HG03066 (cell line): Measurements from ENCODE around the gene RSPRY1.

Experiments
- ATAC-seq: cut with Tn5 transposase; IDR thresholded peaks from one replicate; pipeline ENCODE4 v1.9.1; 2021; ENCODE audit warnings: low read depth; ENCODE audit not compliant: unreplicated experiment

The RSPRY1 gene

DNA sequence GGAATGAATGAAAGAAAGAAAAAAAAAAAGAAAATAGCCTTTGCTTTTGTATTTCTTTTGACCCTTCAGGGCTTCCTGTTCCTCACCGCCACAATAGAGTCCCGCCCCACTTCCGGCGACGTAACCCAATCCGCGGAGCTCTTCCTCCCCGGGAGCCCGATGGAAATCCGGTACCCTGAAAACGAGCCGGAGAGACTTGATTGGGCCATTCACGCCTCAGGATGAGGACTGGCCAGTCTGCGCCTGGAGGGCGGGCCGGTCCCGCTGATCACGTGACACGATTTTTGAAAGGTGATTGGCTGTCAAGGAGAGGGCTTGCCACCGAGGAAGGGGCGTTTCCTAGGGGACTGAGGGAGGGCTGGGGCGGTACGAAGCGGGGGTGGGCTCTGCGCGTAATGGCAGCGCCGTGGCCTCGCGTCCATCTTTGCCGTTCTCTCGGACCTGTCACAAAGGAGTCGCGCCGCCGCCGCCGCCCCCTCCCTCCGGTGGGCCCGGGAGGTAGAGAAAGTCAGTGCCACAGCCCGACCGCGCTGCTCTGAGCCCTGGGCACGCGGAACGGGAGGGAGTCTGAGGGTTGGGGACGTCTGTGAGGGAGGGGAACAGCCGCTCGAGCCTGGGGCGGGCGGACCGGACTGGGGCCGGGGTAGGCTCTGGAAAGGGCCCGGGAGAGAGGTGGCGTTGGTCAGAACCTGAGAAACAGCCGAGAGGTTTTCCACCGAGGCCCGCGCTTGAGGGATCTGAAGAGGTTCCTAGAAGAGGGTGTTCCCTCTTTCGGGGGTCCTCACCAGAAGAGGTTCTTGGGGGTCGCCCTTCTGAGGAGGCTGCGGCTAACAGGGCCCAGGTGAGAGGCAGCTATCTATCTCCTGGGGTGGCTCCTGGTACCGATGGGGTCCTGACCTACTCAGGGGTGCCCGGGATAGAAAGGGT, at the start of gene RSPRY1, which contains the start of gene PSME3IP1:
RSPRY1 (plus strand) TSS at position 385 of the 927 bp plus-strand sequence. CDS start 18,330 bp downstream, outside the sequence.
PSME3IP1 (minus strand) TSS at position 95 of the 927 bp plus-strand sequence. CDS start 12,185 bp downstream, outside the sequence.
- peak; percentile 85 for ATAC-seq

DNA sequence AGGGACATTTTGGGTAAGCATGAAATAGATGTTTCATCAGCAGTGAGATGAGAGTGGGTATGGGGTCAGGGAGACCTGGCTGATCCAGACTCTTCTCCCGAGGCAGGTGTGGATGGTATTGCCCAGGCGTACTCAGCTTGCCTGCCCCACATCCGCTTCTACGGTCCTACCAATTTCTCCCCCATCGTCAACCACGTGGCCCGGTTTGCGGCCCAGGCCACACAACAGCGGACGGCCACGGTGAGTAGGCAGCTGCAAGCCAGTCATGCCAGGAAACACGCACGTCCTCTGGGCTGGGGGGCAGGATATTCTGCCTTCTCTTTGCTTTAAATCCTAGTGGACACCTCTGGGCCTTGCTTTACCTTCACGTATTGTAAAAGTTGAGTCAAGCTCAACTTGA, 49.1 kb upstream of the RSPRY1 start:
- ATAC-seq: no peak

DNA sequence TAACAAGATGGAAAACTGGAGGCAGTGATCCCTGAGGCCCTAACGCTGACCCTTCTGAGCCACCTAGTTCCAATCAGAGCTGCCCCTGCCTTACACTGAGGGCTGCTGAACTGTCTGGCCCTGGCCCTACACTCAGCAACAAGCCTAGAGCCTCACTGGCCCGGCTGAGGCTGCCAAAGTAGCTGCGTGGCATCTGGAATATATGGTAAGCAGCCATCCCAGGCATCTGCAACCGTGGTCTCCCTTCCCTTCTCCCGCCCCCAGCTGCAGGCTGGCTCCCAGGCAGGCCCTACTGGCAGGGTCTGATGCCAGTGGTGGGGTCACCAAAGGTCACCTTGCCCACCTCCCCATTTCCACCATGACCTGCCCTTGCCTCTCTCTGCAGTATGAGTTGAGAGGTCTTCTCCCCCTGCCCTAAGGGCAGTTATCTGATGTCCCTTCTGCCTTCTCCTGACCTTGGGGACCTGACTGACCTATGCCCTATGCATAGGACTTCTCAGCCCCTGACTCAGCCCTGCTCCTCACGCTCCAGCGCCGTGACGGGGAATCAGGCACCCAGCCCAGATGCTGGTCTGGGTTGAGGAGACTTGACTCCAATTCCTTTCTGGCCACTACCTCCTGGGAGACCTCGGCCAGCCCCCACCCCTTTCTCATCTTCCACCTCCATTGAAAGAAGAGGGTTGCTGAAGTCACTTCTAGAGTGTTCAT, 48.4 kb upstream of the RSPRY1 start:
- ATAC-seq: no peak

DNA sequence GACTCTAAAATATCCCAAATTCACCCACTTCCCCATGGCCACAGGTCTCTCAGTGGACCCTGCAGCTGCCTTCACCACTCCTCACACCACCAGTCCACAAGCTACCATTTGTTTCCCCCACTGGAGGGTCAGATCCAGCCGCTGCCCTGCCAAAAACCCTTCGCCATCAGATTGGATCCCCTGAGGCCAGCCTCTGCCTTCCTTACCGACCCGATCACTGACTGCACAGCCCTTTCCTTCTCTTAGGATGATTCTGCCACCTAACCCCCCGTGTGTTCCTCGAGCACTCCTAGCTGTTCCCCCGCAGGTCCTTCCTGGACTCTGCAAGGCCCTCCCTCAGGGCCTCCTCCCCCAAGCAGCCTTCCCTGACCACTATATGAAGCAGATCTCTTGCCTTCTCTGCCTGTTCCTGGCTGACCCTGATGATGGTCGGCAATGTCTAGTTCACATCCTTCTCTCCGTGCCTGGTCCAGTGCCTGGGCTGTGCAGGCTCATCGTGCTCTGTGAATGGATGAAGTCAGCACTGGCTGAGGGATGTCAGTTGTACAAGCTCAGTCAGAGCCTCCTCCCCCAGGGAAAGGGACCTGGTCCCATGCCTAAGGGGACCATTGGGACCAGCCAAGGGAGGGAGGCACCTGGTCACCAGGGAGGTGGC, 47.7 kb upstream of the RSPRY1 start:
- ATAC-seq: no peak

DNA sequence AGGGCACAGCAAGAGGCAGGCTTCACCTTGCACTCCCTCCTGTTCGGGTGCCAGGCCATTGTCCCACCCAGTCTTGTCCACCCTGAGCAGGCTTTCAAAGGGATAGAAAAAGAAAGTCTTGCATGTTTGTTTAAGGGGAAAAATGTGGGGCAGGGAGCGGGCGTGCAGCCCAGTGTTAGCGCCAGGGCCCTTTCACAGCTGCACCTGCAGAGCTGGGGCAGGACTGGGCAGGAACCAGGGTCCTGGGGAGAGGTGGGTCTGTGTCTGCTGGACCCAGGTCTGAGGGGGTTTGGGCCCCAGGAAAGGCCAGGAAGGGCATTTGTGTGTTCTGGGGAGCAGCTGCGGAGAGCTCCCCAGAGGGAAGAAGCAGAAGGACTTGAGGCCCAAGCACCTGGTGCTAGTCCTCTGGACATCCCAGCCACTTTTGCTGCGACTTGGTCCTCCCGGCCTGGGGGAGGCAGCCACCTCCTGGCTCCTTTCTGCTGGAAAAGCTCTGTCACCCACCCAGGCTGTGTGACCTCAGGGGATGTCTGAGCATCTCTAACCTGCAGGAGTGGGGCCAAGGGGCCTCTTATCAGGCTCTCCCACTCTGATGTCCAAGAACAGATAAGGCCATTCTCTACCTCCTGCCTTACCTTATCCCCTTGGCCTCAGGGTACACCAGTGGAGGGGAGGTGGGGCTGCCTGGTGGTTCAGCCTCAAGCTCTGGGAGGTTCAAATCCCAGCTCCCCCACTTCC, 45.0 kb upstream of the RSPRY1 start:
- no peak for ATAC-seq

DNA sequence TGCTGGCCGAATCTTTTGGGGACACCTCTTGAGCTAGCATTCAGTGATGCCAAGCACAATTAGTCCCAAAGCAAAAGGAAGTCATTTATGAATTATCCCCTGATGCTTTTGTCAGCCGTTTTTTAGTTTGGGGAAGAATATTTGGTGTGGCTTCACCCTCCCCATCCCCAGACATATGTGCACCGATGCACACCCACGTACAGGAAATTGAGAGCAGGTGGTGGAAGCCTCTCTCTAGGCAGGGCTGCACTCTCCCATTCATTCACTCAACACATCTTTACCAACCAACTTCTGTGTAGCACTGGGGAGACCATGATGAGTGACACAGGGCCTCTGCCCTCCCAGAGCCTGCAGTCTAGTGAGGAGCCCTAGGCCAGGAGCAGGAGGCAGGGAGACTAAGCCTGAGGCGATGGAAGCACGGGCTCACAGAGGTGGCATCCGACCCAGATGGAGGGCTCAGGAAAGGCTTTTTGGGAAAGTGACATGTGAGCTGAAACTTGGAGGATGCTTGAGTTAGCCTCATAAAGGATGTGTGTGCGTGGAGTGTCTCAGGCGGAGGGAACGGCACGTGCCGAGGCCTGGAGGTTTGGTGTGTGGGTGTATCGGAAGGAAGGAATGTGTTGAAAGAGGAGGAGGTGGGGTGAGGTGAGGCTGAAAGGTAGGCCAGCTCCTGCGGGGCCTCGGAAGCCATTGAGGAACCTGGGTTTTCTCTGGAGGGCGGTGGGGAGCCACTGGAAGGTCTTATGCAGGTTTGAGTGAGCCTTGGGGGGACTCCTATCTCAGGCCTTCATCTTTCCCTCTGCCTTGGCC, 44.1 kb upstream of the RSPRY1 start:
- no peak for ATAC-seq

DNA sequence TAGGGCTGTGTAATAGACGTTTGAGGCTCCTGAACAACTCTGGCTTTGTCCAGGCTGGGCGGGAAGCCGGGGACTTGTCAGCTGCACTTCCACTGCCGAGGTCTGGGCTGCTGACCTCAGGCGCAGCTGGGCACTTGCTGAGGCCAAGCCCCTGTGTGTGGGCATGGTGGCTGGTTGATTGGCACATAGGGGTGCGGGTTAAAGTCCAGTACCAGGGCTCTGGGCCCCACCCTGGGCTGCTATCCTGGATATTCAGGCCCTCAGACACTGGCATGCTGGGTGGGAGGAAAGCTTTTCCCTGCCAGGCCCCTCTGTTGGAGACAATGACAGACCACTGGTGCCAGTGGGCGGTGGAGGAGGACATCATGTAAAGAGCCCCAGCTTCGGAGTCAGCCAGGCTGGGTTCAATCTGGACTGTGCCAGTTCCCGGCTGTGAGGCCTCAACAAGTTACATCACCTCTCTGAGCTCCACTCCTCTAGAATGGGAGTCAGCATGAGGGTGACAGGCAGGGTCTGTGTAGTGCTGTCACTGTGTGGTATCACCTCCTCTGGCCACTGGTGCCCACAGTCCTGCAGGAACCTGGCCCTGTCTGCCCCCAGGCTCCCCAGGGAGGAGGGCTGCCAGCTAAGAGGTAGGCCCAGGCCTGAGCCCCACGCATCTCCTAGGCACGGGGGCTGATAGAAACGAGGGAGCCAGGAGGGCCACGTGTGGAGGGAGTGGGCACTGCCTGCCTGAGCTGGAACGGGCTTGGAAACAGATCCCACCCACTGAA, 42.8 kb upstream of the RSPRY1 start:
- no peak for ATAC-seq

DNA sequence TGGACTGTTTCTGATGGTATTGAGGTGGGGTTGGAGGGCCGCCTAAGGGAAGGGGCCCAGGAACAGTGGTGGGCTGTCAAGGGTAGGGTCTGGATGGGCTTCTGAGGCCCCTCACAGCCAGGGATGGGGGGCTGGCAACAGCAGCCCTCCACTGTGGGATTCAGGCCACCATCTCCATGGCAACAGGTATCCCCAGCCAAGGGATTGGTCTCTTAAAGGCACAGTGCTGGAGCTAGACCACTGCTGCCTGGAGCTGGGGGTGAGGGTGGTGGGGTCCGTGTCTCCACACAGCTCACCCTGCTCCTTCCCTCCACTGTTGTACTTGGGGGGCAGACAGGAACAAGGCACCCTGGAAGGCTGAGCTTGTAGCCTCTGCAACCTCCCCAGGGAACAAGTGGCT, 42.1 kb upstream of the RSPRY1 start:
- ATAC-seq: no peak

DNA sequence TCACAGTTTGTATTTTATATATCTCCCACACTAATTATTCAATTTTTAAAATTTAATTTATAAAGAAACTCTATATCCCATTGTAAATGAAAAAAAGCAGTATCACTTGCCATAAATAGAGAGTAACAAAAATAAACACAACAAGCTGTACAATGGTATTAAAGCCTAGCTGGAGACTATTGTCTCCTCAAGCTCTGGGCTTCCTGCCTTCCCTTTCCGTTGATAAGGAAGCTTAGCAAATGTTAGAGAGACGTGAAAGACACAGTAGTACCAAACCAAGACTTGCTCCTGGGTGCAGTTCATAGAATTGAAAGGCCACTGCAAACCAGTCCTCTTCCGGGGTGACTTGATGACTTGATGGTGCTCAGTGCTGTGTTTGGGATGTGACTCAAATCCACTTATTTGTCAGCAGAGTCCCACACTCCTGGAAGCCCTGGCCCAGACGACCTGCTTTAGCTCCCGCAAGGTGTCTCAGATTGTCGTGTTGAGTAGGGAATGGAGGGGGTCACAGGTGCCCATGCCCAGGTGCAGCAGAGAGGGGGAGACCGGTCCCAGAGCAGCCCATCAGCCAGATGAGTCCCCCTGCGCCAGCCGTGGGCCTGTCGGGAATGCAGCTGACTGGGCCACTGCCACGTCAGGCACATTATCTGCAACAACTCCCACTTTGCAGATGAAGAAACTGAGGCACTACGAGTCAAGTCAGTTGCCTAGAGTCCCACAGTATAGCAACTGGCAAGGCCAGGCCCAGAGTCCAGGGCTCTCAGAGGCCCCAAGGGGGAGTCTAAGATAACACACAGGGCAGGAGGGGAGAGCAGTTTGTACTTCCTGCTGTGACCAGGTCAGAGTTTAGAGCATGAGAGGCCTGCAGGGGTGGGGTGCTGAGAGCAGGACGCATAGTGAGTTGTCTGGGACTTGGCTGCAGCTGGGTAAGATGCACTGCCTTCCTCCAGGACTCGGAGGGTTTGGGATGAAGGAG, 40.8 kb upstream of the RSPRY1 start:
- no peak for ATAC-seq

DNA sequence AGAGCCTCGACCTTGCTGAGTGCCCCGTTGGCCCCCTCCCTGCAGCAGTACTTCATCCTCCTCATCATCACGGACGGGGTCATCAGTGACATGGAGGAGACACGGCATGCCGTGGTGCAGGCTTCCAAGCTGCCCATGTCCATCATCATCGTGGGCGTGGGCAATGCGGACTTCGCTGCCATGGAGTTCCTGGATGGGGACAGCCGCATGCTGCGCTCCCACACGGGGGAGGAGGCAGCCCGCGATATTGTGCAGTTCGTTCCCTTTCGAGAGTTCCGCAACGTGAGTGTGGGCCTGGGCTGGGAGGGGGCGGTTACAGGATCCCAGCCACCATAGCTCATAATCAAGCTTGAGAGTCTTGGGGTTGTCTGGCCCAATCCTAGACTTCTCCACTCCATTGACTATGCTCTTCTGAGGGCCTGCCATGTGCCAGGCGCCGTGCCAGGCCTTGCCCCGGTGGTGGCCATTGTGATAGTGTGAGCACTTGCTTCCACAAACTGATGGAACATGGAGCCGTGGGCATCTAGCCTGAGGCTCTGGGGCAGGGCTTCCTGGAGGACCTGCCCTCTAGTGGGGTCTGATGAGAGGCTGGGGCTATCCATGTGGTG, 40.0 kb upstream of the RSPRY1 start:
- no peak for ATAC-seq

DNA sequence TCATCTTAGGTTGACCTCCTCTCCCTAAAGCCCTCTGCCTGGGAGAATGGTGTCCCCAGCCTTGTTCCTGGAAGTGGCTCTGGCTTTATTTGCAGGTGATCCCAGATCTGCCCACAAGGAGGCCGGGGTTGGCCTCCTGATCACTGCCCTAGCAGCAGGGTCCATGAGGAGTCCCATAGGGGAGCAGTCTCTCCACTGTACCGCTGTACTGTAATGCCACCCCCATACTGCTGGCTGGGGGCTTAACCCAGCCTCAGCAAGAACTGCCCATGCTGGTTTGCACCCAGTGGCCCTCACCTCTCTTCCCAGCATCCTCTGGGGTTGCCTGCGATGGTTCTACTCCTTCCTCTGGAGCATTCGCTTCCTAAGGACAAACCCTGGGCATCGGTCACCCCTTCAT, 39.4 kb upstream of the RSPRY1 start:
- no peak for ATAC-seq

DNA sequence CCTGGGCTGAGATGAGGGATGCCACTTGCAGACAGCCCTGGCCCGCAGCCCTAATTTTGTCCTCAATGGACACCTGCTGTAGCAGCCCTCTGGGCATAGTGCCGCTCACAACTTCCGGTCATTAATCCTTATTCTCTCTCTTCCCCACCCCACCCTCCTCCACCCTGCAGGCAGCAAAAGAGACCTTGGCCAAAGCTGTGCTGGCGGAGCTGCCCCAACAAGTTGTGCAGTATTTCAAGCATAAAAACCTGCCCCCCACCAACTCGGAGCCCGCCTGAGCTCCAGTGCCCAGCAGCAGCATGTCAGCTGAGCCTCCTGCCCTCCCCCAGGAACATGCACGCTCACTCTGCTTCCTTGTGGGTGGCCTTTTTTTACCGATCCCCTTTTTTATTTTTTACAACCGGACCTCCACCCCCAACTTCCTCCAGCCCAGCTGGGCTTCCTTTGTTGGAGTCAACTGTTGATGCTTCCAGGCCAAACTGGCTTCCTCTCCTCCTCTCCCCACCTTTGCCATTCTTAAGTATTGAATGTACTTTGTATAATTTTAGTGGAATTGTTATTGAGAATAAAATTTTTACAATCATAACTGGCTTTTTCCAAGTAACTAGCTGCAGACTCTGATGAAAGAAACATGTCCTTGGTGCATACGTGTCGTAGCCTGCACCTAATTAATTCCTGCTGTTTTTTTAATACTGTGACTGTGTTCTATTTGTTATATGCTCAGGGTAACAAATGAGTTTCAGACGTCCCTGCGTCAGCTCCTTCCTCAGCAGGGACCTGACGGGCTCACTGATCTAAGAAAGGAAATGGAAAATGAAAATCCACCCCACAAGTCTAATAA, 38.5 kb upstream of the RSPRY1 start:
- ATAC-seq: no peak

DNA sequence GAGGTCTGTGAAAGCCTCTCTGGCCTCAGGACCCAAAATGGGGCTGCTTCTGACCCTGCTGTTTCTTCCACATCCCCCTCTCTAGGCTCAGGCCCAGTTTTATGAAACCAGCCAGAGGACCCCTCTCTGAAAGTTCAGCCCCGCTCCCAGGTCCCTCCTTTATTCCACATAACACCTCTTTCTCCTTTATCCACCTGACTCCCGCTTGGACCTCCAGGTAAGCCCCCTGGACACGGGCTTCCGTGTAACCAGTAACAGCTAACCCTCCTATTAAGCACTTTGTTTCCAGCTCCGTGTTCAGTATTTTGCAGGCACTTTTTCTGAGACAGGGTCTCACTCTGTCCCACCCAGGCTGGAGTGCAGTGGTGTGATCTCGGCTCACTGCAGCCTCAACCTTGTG, 37.6 kb upstream of the RSPRY1 start:
- ATAC-seq: no peak

DNA sequence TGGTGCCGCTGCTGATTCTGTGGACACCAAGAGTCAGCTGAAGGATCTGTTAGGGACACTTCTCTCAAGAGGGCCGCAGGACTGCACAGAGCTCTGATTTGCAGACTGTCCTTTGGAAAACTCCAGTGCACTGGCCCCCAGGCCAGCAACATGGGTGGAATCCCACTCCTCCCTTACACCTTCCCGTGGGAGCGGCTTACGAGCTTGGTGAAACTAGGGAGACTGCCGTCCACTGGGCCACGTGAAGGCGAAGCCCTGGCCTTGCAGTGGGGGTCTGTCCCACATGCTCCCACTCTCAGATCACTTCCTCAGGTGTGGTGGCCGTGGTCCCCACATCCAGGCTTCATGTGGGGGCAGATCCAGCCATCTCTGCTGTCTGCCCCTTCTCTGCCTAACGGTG, 36.7 kb upstream of the RSPRY1 start:
- no peak for ATAC-seq

DNA sequence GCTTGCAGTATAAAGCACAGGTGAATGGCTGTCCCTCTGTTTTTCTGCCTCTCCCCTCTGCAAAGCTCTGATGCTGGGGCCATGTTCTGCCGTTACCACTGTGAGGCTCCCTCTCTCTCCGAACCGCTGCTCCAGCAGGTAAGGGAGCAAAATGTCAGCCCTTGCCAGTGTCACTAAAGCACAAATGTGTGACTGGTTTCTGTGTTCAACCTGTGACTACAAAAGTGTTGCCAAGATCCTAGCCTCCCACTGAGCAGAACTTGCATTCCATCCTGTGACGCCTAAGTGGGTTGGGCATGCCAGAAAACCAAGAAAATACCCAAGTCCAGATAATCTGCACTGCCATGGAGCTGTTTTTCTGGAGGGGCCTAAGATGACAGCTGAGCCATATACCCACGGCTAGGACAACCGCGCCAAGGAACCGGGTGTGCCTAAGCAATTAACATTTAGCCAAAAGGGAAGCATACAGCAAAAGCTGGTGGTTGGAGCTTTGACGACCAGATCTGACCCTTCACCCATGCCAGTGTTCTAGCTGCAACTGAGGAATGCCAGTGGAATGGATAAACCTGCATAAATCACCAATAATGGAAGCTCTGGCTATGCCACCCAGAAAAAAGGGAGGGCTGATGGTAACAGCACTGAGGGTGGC, 35.3 kb upstream of the RSPRY1 start:
- ATAC-seq: no peak

DNA sequence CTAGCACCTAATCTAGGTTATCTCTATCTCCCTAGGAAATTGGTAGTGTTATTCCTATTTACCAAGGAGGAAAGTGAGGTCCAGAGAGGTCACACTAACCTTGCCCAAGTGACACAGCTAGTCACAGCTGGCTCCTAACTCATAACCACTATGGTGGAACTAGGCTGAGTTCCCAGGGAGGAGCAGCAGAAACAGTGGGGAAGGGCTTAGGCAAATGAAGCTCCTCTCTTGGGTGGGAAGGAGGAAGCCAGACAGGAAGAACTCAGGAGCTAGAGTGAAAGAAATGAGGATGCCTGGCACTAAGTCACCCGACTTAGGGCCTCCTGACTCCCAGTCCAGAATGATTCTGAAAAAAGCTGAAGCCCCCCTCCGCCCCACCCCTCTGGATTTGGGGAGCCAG, 34.8 kb upstream of the RSPRY1 start:
- no peak for ATAC-seq
